Testis (tissue), 2 donors: ENCODE data around the gene TRAF7.

Source experiments
- CTCF ChIP-seq, 3 experiments: fragments of 450-650 bp in 2 of 3; fragments of 200-600 bp in 1 of 3; sonication (generic) in 1 of 3; IDR thresholded peaks; one replicate each; pipeline ENCODE4 v1.5.1; 2016 to 2019; ENCODE audit warnings: antibody characterized with exemption in 3 of 3, mild to moderate bottlenecking in 2 of 3, moderate library complexity in 1 of 3
- POLR2A ChIP-seq: fragments of 450-650 bp; IDR thresholded peaks from one replicate; pipeline ENCODE4 v1.6.1; 2017; ENCODE audit warnings: antibody characterized with exemption, mild to moderate bottlenecking, moderate library complexity

DNA sequence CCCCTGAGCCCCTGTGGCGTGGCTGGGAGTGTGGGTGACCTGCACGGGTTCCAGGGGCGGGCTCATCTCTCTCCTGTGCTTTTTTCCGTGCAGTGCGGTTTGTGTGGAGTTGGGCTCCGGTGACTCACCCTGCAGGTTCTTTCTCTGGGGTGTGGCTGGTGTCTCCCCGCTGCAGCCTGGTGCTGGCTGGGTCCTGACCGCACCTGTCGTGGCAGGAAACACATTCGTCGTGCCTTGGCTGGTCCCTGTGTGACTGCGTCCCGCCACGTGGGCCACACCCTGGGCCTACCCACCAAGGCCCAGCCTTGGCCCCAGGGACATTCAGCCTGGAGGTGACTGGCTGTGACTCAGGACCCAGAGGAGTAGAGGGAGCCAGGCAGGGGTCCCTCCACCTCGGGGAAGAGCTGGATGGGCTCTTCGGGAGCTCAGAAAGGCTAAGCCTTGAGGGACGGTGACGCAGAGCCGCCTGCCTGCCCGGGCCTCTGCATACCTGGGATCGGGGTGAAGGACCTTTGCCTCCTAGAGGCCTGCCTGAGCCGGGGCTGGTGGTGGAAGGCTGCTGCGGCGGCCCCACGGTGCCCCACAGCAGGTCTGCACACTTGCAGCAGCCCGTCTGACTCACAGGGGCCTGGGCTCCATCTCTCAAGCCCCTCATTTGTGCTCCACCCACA lies 7.8 kb downstream of the TRAF7 start:
- no peak for TF ChIP-seq CTCF (IDR thresholded peaks at IDR 0.05)
- no peak for TF ChIP-seq POLR2A
